BLaER1 (cell line): ENCODE measurements around the gene KRT36.

Source experiments
- H3K27ac ChIP-seq: shearing (Covaris generic); formaldehyde crosslinking; 2 replicates; pipeline ENCODE4 v1.8.1; 2022
- H3K27me3 ChIP-seq: shearing (Covaris generic); formaldehyde crosslinking; 2 replicates; pipeline ENCODE4 v1.8.1; 2022
- H3K36me3 ChIP-seq: shearing (Covaris generic); formaldehyde crosslinking; 2 replicates; pipeline ENCODE4 v1.8.1; 2022
- H3K4me1 ChIP-seq: shearing (Covaris generic); formaldehyde crosslinking; 2 replicates; pipeline ENCODE4 v1.8.1; 2022
- H3K4me2 ChIP-seq: shearing (Covaris generic); formaldehyde crosslinking; 2 replicates; pipeline ENCODE4 v1.8.1; 2022
- H3K4me3 ChIP-seq: shearing (Covaris generic); formaldehyde crosslinking; 2 replicates; pipeline ENCODE4 v1.8.1; 2022
- H3K9ac ChIP-seq: shearing (Covaris generic); formaldehyde crosslinking; 2 replicates; pipeline ENCODE4 v1.8.1; 2022
- H3K9me3 ChIP-seq: shearing (Covaris generic); formaldehyde crosslinking; 2 replicates; pipeline ENCODE4 v1.8.1; 2022
- H4K20me1 ChIP-seq: shearing (Covaris generic); formaldehyde crosslinking; 2 replicates; pipeline ENCODE4 v1.8.1; 2022
- Cebpa-rat ChIP-seq: shearing (Covaris generic); IDR thresholded peaks from 2 replicates; pipeline ENCODE4 v1.8.1; 2022

KRT36 gene

DNA sequence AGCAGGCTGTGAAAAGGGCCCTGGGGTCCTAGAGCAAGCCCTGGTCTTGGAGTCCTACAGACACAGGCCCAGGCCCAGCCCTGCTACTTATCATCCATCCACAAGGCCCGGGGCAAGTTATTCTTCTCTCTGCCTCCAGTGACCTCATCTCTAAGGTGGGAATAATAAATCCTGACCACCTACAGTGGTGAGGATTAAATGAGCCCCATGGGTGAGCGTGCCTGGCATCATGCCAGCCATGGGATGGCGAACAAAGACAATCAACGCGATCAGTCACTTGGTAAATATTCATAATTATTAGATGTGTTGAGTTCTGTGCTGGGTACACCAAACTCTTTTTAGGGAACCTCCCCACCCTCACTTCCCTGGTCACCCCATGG lies 23.4 kb upstream of the KRT36 start:
- H3K9ac ChIP-seq: no peak overlapping the region
- H3K4me3 ChIP-seq: no peak overlapping the region
- no peaks in the 10 kb centered on the region for H3K9me3 ChIP-seq
- no peaks in the 10 kb centered on the region for H4K20me1 ChIP-seq
- TF ChIP-seq Cebpa-rat: no peak
- no peaks in the 10 kb centered on the region for H3K36me3 ChIP-seq
- H3K27me3 ChIP-seq: no peaks in the 10 kb centered on the region
- H3K4me2 ChIP-seq: no peak overlapping the region
- no peaks in the 10 kb centered on the region for H3K4me1 ChIP-seq
- no peak overlapping the region for H3K27ac ChIP-seq

DNA sequence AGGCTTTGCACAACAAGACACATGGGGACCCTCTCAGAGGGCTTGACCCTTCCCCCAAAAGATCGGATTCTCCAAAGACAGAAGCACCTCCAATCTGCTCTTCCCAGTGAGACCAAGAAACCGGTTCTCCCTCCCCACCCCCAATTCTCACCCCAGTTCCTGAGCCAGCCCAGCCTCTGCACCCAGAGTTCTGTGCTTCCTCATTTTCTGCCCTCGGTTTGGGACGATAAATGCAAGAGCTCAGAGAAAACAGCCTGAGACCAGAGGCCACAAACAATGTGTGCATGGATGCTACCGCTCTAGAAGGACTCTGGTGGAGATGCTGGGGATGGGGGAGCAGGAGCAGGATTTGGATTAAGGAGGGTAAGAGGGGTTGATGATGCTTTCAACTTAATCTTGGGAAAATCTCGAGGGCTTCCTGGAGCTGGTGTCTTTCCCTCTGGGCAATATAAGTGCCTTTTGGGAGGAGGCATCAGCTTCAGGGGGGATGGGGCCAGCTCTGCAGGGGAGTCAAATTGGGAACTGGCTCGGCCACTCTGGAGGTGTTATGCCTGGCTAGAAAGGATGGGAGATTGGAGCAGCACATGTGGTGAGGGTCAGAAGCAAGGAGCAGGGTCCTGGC lies 22.9 kb upstream of the KRT36 start:
- H3K9ac ChIP-seq: no peak overlapping the region
- H3K4me3 ChIP-seq: no peak overlapping the region
- no peaks in the 10 kb centered on the region for H4K20me1 ChIP-seq
- TF ChIP-seq Cebpa-rat: no peak
- no peaks in the 10 kb centered on the region for H3K9me3 ChIP-seq
- no peak overlapping the region for H3K27ac ChIP-seq
- no peaks in the 10 kb centered on the region for H3K36me3 ChIP-seq
- no peaks in the 10 kb centered on the region for H3K4me1 ChIP-seq
- no peaks in the 10 kb centered on the region for H3K27me3 ChIP-seq
- no peak overlapping the region for H3K4me2 ChIP-seq

DNA sequence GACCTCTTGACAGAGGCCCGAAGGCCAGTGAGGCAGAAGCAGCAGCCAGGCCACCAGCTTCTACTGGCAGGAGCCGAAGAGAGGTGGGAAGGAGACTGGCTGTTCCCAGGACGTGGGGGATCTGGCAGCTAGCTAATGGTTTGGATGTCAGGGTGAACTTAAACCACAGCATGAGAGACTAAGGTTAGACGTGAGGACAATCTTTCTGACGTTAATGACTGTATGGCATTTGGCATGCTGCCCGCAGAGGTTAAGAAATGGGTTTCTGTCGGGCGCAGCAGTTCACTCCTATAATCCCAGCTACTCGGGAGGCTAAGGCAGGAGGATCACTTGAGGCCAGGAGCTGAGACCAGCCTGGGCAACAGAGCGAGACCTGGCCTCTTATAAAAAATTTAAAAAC lies 22.0 kb upstream of the KRT36 start:
- Histone ChIP-seq H3K4me2 (no peak overlapping the region), H3K4me3 (no peak overlapping the region), H3K27me3 (no peaks in the 10 kb centered on the region), H3K27ac (no peak overlapping the region), H3K36me3 (no peaks in the 10 kb centered on the region), H3K4me1 (no peaks in the 10 kb centered on the region), H4K20me1 (no peaks in the 10 kb centered on the region), H3K9me3 (no peaks in the 10 kb centered on the region), H3K9ac (no peak overlapping the region)
- TF ChIP-seq Cebpa-rat: no peak

DNA sequence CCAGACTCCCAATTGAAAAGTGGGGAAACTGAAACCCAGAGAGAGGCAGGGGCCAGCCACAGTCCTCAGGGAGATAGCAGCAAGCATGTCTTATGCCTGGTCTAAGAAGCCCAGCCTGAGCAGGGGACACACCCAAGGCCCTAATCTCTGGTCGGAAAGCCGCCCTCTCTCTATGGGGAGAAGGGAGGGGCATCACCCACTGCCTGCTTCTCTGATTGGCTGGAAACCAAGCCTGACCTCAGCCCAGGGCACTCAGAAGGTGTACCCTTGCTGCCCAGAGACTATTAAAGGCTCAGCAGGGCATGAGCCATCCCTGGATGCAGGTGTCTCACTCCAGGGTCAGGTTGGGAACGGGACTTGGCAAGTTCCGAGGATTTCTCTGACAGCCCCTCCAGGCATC lies 21.4 kb upstream of the KRT36 start:
- TF ChIP-seq Cebpa-rat: no peak
- H3K4me1 ChIP-seq: no peaks in the 10 kb centered on the region
- no peak overlapping the region for H3K27ac ChIP-seq
- H3K4me3 ChIP-seq: no peak overlapping the region
- H3K9ac ChIP-seq: no peak overlapping the region
- no peak overlapping the region for H3K4me2 ChIP-seq
- H3K9me3 ChIP-seq: no peaks in the 10 kb centered on the region
- H4K20me1 ChIP-seq: no peaks in the 10 kb centered on the region
- no peaks in the 10 kb centered on the region for H3K36me3 ChIP-seq
- H3K27me3 ChIP-seq: no peaks in the 10 kb centered on the region

DNA sequence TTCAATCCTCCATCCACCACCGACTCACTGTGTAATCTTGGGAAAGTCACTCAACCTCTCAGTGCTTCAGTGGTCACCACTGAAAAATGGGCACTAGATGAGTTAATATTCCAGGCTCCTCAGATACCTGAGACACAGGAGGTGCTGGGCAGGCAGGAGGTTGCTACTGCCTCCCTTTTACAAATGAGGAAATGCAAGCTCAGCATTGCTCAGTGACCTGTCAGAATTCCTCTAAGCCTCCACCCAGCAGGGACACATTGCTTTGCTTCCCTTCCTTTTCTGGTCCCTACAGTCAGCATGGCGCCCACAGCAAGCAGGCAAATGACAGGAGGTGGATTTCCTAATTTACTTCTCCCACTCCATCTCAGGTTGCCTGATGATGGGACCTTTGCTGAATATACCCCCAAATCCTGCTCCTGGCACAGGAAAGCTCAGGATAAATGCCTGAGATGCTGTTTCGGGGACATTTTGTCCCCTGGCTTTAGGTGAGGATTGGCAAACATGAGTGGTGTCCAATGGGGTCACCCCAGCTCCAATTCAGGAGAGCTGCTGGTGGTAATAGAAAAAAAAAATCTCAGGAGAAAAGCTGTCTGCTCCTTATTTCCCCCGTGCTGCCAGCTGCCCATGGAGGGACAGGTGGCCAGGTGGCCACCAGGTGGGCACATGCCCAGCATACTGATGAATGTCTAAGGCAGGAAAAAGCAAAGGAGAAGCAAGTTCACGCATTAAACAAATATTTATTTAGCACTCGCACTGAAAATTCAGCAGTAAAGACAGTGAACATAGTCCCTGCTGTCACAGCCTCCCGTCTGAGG lies 20.7 kb upstream of the KRT36 start:
- Histone ChIP-seq H3K4me1 (no peaks in the 10 kb centered on the region), H3K4me2 (no peak overlapping the region), H3K4me3 (no peak overlapping the region), H4K20me1 (no peaks in the 10 kb centered on the region), H3K27me3 (no peaks in the 10 kb centered on the region), H3K9ac (no peak overlapping the region), H3K36me3 (no peaks in the 10 kb centered on the region), H3K27ac (no peak overlapping the region), H3K9me3 (no peaks in the 10 kb centered on the region)
- TF ChIP-seq Cebpa-rat: no peak

DNA sequence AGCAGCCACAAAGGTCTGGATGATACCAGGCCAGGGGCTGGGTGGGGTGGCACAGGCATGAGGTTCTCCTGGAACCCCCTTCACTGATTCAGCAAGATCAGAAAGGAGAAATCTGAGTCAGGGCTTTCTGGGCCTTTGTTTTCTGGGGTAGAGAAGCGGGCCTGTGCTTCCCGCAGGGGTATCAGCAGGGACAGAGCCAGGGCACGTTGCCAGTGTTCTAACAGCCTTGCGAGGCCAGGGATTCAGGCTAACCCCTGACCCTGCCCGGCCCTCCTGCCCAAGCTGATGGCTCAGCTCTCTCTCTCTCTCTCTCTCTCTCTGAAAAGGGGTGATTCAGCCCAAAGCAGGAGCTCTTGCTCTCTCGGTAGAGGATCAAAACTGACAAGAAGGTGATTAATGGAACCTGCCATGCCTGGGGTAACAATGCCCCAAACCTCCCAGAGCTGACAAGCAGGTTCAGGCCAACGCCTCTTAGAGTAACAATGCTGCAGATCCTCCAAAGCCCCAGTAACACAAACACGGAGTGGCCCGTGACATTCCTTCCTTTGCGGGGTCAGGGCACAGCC lies 17.7 kb upstream of the KRT36 start:
- Histone ChIP-seq H3K9me3 (no peaks in the 10 kb centered on the region), H4K20me1 (no peaks in the 10 kb centered on the region), H3K4me2 (no peak overlapping the region), H3K36me3 (no peaks in the 10 kb centered on the region), H3K4me1 (no peaks in the 10 kb centered on the region), H3K27ac (no peak overlapping the region), H3K27me3 (no peaks in the 10 kb centered on the region), H3K4me3 (no peak overlapping the region), H3K9ac (no peak overlapping the region)
- no peak for TF ChIP-seq Cebpa-rat

DNA sequence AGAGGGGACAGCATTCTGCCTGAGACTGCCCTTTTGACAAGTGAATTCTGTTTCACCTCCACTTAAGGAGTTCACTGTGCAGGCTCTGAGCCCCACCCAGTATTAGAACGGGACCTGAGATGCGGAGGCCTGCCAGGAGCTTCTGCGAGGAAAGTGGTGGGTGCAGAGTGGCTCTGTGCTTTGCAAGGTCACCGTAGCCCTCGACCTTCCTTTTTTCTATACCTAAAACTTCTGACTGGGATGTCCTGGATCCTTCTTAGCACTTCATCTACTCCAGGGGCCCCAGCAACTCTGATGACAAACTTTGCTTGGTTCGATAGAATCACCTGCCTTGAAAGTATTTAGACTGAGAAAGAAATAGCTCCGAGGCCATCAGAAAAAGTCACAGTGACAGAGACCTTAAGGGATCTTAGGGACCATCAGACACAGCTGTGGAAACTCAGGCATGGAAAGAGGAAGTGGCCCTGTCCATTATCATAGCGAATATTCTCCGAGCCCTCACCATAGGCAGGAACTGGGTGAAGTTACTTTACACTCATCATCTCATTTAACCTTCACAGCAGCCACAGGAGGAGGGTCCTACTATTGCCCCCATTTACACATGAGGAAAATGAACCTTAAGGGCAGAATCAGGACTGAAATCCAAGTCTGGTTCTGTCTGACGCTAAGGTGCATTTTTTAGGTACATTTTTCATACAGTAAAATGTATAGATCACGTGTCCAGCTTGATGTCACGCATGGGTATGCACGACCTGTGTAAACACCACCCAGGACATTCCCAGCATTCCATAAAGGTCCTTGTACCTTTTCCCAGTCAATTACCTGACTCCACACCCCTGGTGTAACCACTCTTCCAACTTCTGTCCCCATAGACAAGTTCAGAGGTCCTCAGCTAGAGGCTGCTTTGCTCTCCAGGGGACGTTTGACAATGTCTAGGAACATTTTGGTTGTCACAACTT lies 16.4 kb upstream of the KRT36 start:
- H3K27me3 ChIP-seq: no peaks in the 10 kb centered on the region
- H3K4me1 ChIP-seq: peaks cover 7% of the 10 kb centered on the region
- no peaks in the 10 kb centered on the region for H4K20me1 ChIP-seq
- no peak overlapping the region for H3K4me2 ChIP-seq
- TF ChIP-seq Cebpa-rat: no peak
- H3K9me3 ChIP-seq: no peaks in the 10 kb centered on the region
- H3K4me3 ChIP-seq: no peak overlapping the region
- no peaks in the 10 kb centered on the region for H3K36me3 ChIP-seq
- no peak overlapping the region for H3K9ac ChIP-seq
- H3K27ac ChIP-seq: no peak overlapping the region

DNA sequence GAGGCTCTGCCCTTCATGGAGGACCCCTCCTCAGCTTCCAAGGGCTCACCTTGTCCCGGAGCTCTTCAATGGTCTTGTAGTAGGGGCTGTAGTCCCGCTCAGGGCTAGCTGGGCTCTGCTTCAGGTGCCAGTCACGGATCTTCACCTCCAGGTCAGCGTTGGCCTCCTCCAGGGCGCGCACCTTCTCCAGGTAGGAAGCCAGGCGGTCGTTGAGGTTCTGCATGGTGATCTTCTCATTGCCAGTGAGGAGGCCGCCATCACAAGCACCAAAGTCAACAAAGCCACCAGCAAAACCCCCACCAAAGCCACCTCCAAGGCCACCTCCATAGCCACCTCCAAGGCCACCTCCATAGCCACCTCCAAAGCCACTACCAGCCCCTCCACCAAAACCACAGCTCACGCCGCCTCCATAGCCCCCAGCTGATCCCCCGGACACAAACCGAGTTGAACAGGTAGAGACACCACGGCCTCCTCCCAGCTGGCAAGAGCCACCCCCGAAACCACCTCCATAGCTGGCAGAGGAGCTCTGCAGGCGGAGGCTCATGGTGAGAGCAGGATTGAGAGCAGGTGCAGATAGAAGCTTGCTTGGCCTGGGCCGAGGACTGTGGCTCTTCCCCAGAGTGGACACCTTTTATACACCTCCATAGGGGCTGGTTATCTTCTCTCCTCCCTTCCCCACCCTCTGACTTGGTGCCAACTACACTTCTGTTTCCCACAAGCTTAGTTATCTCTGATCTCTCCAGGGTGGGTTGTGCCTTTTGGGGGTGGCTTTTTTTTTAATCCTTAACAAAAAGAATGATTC lies 15.5 kb upstream of the KRT36 start, which contains the start of gene KRT13:
Gene KRT13 (minus strand): TSS at position 606 of the 802 bp plus-strand sequence. CDS start 62 bp downstream, at position 544.
- Histone ChIP-seq H3K27me3 (no peaks in the 10 kb centered on the region), H3K4me1 (peaks cover 7% of the 10 kb centered on the region), H3K4me3 (no peak within 1 kb of the TSS), H4K20me1 (no peaks in the 10 kb centered on the region), H3K9me3 (no peaks in the 10 kb centered on the region), H3K9ac (no peak within 1 kb of the TSS), H3K4me2 (no peak within 1 kb of the TSS), H3K27ac (no peak within 1 kb of the TSS), H3K36me3 (no peaks in the 10 kb centered on the region)
- no peak for TF ChIP-seq Cebpa-rat
